Measurements from ENCODE around the gene BCL2L1.

DNA sequence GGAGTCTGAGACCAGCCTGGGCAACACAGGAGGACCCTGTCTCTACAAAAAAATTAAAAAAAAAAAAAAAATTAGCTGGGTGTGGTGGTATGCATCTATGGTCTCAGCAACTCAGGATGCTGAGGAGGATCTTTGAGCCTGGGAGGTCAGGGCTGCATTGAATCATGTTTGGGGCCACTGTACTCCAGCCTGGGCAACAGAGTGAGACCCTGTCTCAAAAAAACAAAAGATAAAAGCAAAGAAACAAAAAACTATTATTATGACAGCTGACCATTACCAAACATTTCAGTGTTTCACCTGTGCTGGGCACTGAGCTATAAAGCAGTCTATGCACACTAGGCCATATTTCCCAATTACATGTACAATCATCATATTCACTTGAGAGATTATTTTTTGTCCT lies 49.2 kb downstream of the BCL2L1 start:
- TF ChIP-seq POLR2AphosphoS5 (IDR thresholded peaks at IDR 0.05; ENCODE audit: insufficient read depth in 1 of 2, low read depth in 1 of 2) (no peak), POLR2A (IDR thresholded peaks at IDR 0.05) (no peak)
- TF ChIP-seq, protein P1, sequence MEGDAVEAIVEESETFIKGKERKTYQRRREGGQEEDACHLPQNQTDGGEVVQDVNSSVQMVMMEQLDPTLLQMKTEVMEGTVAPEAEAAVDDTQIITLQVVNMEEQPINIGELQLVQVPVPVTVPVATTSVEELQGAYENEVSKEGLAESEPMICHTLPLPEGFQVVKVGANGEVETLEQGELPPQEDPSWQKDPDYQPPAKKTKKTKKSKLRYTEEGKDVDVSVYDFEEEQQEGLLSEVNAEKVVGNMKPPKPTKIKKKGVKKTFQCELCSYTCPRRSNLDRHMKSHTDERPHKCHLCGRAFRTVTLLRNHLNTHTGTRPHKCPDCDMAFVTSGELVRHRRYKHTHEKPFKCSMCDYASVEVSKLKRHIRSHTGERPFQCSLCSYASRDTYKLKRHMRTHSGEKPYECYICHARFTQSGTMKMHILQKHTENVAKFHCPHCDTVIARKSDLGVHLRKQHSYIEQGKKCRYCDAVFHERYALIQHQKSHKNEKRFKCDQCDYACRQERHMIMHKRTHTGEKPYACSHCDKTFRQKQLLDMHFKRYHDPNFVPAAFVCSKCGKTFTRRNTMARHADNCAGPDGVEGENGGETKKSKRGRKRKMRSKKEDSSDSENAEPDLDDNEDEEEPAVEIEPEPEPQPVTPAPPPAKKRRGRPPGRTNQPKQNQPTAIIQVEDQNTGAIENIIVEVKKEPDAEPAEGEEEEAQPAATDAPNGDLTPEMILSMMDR (IDR thresholded peaks at IDR 0.05), result no peak

Data from vagina (tissue), 2 donors.